ENCODE results near the gene LRRIQ4.

LRRIQ4 gene

DNA sequence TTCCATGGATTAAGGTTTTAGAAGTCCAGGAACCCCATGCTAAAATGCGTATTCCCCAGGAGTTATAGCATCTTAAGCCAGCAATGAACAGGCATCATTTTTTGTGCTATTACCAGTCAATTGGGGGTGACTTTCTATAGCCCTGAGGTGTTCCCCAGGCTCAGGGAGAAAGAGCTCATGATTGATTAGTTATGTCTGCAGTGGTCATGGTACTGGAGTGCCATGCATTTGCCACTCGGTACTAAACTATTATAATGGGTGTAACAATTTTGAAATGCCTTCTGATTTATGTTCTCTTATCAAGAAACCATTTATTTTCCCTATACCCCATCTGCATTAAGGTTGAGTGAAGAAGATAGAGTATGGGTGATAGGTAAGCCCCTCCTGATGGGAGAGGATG, 45.1 kb downstream of the LRRIQ4 start:
- Histone ChIP-seq H2AFZ (ENCODE audit: low read length) (no peak overlapping the region), H4K20me1 (ENCODE audit: insufficient read depth, low read length) (no peaks in the 10 kb centered on the region)

DNA sequence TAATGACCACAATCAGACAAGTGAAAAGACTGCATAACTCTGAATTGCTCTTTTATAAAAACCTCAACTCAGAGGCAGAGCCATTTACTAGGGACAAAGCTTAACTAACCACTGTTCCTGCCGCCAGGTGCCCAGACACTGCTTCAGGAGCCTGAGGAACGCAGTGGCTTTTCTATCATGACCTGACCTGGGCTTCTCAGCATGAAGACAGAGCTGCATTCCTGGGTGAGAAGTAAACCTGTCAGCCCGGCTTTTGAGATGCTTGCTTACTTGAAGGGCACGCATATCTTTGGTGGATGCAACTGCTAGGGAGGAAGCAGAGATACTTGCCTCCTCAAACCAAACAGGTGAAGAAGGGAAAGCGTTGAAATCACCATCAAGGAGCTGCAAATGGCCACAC, 49.2 kb downstream of the LRRIQ4 start:
- no peak overlapping the region for H3K4me3 ChIP-seq (ENCODE audit: low read depth, low read length, poor library complexity, severe bottlenecking)
- no peaks in the 10 kb centered on the region for H4K20me1 ChIP-seq (ENCODE audit: insufficient read depth, low read length)
- peaks cover 39% of the 10 kb centered on the region for H3K4me1 ChIP-seq (ENCODE audit: insufficient read depth, low read length, severe bottlenecking)
- peak overlapping the region; percentile 27 for H3K4me2 ChIP-seq (ENCODE audit: low read length)
- no peaks in the 10 kb centered on the region for H3K79me2 ChIP-seq (ENCODE audit: insufficient read depth, low read length)
- 0 out of 2 replicates have a peak, but pooled peaks cover 5% of the 10 kb centered on the region for H3F3A ChIP-seq (ENCODE audit: insufficient read depth, low read length)
- H3K27me3 ChIP-seq (ENCODE audit: insufficient read depth, low read length): no peaks in the 10 kb centered on the region
- no peaks in the 10 kb centered on the region for H3K9me3 ChIP-seq (ENCODE audit: low read length)
- no peaks in the 10 kb centered on the region for H3K9me2 ChIP-seq (ENCODE audit: low read depth, low read length)
- no peak for TF ChIP-seq EZH2 (IDR thresholded peaks at IDR 0.05; ENCODE audit: borderline replicate concordance, low read length)
- TF ChIP-seq, protein P1, sequence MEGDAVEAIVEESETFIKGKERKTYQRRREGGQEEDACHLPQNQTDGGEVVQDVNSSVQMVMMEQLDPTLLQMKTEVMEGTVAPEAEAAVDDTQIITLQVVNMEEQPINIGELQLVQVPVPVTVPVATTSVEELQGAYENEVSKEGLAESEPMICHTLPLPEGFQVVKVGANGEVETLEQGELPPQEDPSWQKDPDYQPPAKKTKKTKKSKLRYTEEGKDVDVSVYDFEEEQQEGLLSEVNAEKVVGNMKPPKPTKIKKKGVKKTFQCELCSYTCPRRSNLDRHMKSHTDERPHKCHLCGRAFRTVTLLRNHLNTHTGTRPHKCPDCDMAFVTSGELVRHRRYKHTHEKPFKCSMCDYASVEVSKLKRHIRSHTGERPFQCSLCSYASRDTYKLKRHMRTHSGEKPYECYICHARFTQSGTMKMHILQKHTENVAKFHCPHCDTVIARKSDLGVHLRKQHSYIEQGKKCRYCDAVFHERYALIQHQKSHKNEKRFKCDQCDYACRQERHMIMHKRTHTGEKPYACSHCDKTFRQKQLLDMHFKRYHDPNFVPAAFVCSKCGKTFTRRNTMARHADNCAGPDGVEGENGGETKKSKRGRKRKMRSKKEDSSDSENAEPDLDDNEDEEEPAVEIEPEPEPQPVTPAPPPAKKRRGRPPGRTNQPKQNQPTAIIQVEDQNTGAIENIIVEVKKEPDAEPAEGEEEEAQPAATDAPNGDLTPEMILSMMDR (IDR thresholded peaks at IDR 0.05; ENCODE audit: low read length): no peak
- H3K27ac ChIP-seq (ENCODE audit: low read depth, low read length, poor library complexity, severe bottlenecking): no peak overlapping the region
- no peak overlapping the region for H3K9ac ChIP-seq (ENCODE audit: low read length)
- no peaks in the 10 kb centered on the region for H3K36me3 ChIP-seq (ENCODE audit: insufficient read depth, low read length)
- no peak overlapping the region for H2AFZ ChIP-seq (ENCODE audit: low read length)

More for the DNA sequence above, 45.1 kb downstream of the LRRIQ4 start:
- no peak overlapping the region for H3K9ac ChIP-seq (ENCODE audit: low read length)
- H3K4me1 ChIP-seq (ENCODE audit: insufficient read depth, low read length, severe bottlenecking): peaks cover 10% of the 10 kb centered on the region
- no peak overlapping the region for H3K4me2 ChIP-seq (ENCODE audit: low read length)
- no peaks in the 10 kb centered on the region for H3K36me3 ChIP-seq (ENCODE audit: insufficient read depth, low read length)
- H3K27ac ChIP-seq (ENCODE audit: low read depth, low read length, poor library complexity, severe bottlenecking): no peak overlapping the region
- no peaks in the 10 kb centered on the region for H3K27me3 ChIP-seq (ENCODE audit: insufficient read depth, low read length)
- no peaks in the 10 kb centered on the region for H3K79me2 ChIP-seq (ENCODE audit: insufficient read depth, low read length)
- no peaks in the 10 kb centered on the region for H3K9me2 ChIP-seq (ENCODE audit: low read depth, low read length)
- H3F3A ChIP-seq (ENCODE audit: insufficient read depth, low read length): no peaks in the 10 kb centered on the region
- TF ChIP-seq, protein P1 (IDR thresholded peaks at IDR 0.05; ENCODE audit: low read length): no peak
- no peak for TF ChIP-seq EZH2 (IDR thresholded peaks at IDR 0.05; ENCODE audit: borderline replicate concordance, low read length)
- H3K9me3 ChIP-seq (ENCODE audit: low read length): no peaks in the 10 kb centered on the region
- no peak overlapping the region for H3K4me3 ChIP-seq (ENCODE audit: low read depth, low read length, poor library complexity, severe bottlenecking)

DNA sequence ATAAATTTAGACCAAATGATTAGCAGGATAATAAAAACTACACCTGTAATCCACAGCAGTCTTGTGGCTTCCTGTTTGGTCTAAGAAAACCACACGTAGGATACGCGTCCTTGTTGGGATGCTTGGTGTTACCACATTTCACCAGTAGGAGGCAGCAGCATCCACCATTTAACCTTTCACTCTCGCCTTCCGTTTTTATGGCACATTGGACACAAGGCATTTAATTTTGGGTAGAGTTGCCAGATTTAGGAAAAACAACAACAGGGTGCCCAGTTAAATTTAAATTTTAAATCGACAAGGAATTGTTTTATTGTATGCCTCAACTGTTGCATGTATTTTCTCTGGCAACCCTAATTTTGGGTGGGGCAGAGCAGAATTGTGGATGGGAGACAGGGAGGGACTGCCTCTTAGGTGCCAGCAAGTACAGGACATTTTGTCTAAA, 50.8 kb downstream of the LRRIQ4 start:
- TF ChIP-seq, protein P1 (IDR thresholded peaks at IDR 0.05; ENCODE audit: low read length): peak; percentile 99
- TF ChIP-seq EZH2 (IDR thresholded peaks at IDR 0.05; ENCODE audit: borderline replicate concordance, low read length): no peak
- H3K27ac ChIP-seq (ENCODE audit: low read depth, low read length, poor library complexity, severe bottlenecking): peak overlapping the region; percentile 83
- no peaks in the 10 kb centered on the region for H3K36me3 ChIP-seq (ENCODE audit: insufficient read depth, low read length)
- no peak overlapping the region for H3K4me3 ChIP-seq (ENCODE audit: low read depth, low read length, poor library complexity, severe bottlenecking)
- no peaks in the 10 kb centered on the region for H3K79me2 ChIP-seq (ENCODE audit: insufficient read depth, low read length)
- no peak overlapping the region for H2AFZ ChIP-seq (ENCODE audit: low read length)
- H3K4me1 ChIP-seq (ENCODE audit: insufficient read depth, low read length, severe bottlenecking): peaks cover 39% of the 10 kb centered on the region
- no peaks in the 10 kb centered on the region for H3K27me3 ChIP-seq (ENCODE audit: insufficient read depth, low read length)
- H3K4me2 ChIP-seq (ENCODE audit: low read length): no peak overlapping the region; the same call in 1 of the 2 replicates
- H3K9me2 ChIP-seq (ENCODE audit: low read depth, low read length): no peaks in the 10 kb centered on the region
- no peaks in the 10 kb centered on the region for H3K9me3 ChIP-seq (ENCODE audit: low read length)
- 0 out of 2 replicates have a peak, but pooled peaks cover 5% of the 10 kb centered on the region for H3F3A ChIP-seq (ENCODE audit: insufficient read depth, low read length)
- H3K9ac ChIP-seq (ENCODE audit: low read length): no peak overlapping the region
- H4K20me1 ChIP-seq (ENCODE audit: insufficient read depth, low read length): no peaks in the 10 kb centered on the region

Measured in OCI-LY1 (cell line).